Hepatocyte (in vitro differentiated cells): ENCODE measurements around the gene SALL4.

Source experiments
- CTCF ChIP-seq: fragments of 200-600 bp; sonication (generic); IDR thresholded peaks from 2 replicates; pipeline ENCODE4 v1.5.1; 2016; ENCODE audit warnings: antibody characterized with exemption, mild to moderate bottlenecking; ENCODE audit not compliant: poor library complexity
- EZH2phosphoT487 ChIP-seq: fragments of 200-600 bp; sonication (generic); IDR thresholded peaks from one replicate; pipeline ENCODE4 v1.6.1; 2018; ENCODE audit warnings: antibody characterized with exemption, mild to moderate bottlenecking, low read depth, moderate library complexity; ENCODE audit not compliant: unreplicated experiment, severe bottlenecking

GRCh38 chr20:51747182-51747911, 55.0 kb downstream of the SALL4 start:
- TF ChIP-seq EZH2phosphoT487: no peak
- TF ChIP-seq CTCF: no peak
